Measurements from ENCODE around the gene SPON1.
"Not testable (repeated sequence)": the region's sequence is repeated elsewhere in the genome, so short reads cannot be mapped to it uniquely, and the experiment has no call there.

Gene SPON1

DNA sequence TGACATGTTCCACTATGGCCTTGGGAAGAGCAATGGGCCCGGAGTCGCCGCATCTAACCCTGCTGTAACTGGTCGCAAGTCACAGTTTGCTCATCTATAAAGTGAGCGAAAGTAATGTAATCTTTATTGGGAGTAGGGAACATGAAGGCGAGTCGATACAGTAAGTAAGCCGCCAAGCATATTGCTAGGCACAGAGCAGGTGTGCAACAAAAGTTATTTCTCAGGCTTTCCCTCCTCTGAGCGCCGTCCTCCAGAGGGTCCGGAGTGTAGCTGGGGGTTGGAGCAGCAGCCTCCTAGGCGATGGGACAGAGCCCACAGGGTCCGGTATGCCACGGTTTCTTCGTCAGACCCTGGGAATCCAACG lies 343 bp upstream of the SPON1 start:
- Mint-ChIP-seq H3K9me3 (no peaks in the 10 kb centered on the region), H3K36me3 (no peaks in the 10 kb centered on the region), H3K4me3 (peak overlapping the region; percentile 53), H3K27ac (no peak overlapping the region), H3K27me3 (peaks cover 28% of the 10 kb centered on the region), H3K4me1 (peaks cover 14% of the 10 kb centered on the region)

- Mint-ChIP-seq H3K4me1 (peaks cover 14% of the 10 kb centered on the region), H3K27me3 (peaks cover 29% of the 10 kb centered on the region), H3K4me3 (peak overlapping the region; percentile 88), H3K27ac (no peak overlapping the region), H3K36me3 (no peaks in the 10 kb centered on the region), H3K9me3 (no peaks in the 10 kb centered on the region)
These were observed 836 bp downstream of the SPON1 start for GRCh38 chr11:13963169-13963948.

- Mint-ChIP-seq H3K27me3 (peaks cover 27% of the 10 kb centered on the region), H3K4me1 (peaks cover 16% of the 10 kb centered on the region), H3K9me3 (no peaks in the 10 kb centered on the region), H3K27ac (no peak overlapping the region), H3K4me3 (peak overlapping the region; percentile 88), H3K36me3 (no peaks in the 10 kb centered on the region)
These were observed 1.6 kb downstream of the SPON1 start for GRCh38 chr11:13963949-13964770.

DNA sequence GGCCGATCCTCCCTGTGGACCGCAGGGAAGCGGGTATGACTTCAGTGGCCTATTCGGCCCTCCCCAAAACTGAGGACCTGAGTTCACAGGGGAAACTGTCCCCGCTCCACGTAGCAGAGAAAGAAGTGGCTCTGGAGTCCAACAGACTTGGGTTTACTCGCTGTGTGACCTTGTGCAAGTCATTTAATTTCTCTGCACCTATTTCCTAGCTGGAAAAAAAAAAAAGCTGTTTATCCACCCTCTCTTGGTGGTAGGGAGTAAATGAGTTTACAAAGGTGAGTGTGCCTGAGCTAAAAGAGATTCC lies 2.2 kb downstream of the SPON1 start:
- H3K4me1 Mint-ChIP-seq, result peaks cover 21% of the 10 kb centered on the region
- H3K36me3 Mint-ChIP-seq, result no peaks in the 10 kb centered on the region

GRCh38 chr11:13965337-13965736 lies 2.8 kb downstream of the SPON1 start:
- H3K4me3 Mint-ChIP-seq, result peak overlapping the region; percentile 57
- H3K27me3 Mint-ChIP-seq, result peaks cover 27% of the 10 kb centered on the region

More for the DNA sequence above, 2.2 kb downstream of the SPON1 start:
- Mint-ChIP-seq H3K4me3 (peak overlapping the region; percentile 23), H3K27me3 (peaks cover 27% of the 10 kb centered on the region), H3K27ac (no peak overlapping the region), H3K9me3 (no peaks in the 10 kb centered on the region)

GRCh38 chr11:13966013-13966412 lies 3.5 kb downstream of the SPON1 start:
- H3K4me1 Mint-ChIP-seq, result peaks cover 25% of the 10 kb centered on the region
- no peaks in the 10 kb centered on the region for H3K36me3 Mint-ChIP-seq
- H3K9me3 Mint-ChIP-seq, result no peaks in the 10 kb centered on the region
- no peak overlapping the region for H3K27ac Mint-ChIP-seq
- H3K4me3 Mint-ChIP-seq, result no peak overlapping the region
- H3K27me3 Mint-ChIP-seq, result peaks cover 23% of the 10 kb centered on the region

More at GRCh38 chr11:13965337-13965736, 2.8 kb downstream of the SPON1 start:
- Mint-ChIP-seq H3K4me1 (peaks cover 22% of the 10 kb centered on the region), H3K27ac (no peak overlapping the region), H3K9me3 (no peaks in the 10 kb centered on the region), H3K36me3 (no peaks in the 10 kb centered on the region)

GRCh38 chr11:13966486-13966885 lies 4.0 kb downstream of the SPON1 start:
- H3K9me3 Mint-ChIP-seq, result no peaks in the 10 kb centered on the region
- H3K27me3 Mint-ChIP-seq, result peaks cover 19% of the 10 kb centered on the region

DNA sequence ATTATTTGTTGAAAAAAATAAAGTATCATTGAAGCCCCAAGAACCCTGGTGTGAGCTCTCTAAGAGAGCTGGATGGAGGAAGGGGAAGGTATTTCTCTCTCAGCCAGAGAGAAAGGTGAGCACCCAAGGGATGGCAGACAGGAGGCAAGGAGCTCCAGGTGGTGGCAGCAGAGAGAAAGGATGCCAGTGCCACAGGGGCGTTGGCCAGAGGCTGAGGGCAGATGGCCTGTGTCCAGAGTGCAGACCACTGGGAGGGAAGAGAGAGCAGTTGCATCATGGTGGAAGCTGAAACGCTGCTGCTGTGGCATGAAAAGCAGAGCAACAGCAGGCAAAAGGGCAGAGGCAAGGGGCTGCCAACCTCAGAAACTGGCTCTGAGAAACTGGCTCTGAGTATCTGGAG lies 8.5 kb downstream of the SPON1 start:
- Mint-ChIP-seq H3K27ac (peak overlapping the region; percentile 20), H3K27me3 (peaks cover 2% of the 10 kb centered on the region), H3K9me3 (no peaks in the 10 kb centered on the region), H3K4me3 (no peak overlapping the region), H3K4me1 (peaks cover 11% of the 10 kb centered on the region), H3K36me3 (no peaks in the 10 kb centered on the region)

More at GRCh38 chr11:13966486-13966885, 4.0 kb downstream of the SPON1 start:
- H3K4me1 Mint-ChIP-seq, result peaks cover 22% of the 10 kb centered on the region
- no peak overlapping the region for H3K27ac Mint-ChIP-seq
- H3K36me3 Mint-ChIP-seq, result no peaks in the 10 kb centered on the region
- no peak overlapping the region for H3K4me3 Mint-ChIP-seq

GRCh38 chr11:13972043-13972910 lies 9.8 kb downstream of the SPON1 start:
- H3K9me3 Mint-ChIP-seq, result no peaks in the 10 kb centered on the region
- peaks cover 1% of the 10 kb centered on the region for H3K27me3 Mint-ChIP-seq
- no peak overlapping the region for H3K4me3 Mint-ChIP-seq
- no peaks in the 10 kb centered on the region for H3K36me3 Mint-ChIP-seq
- H3K4me1 Mint-ChIP-seq, result peaks cover 11% of the 10 kb centered on the region
- H3K27ac Mint-ChIP-seq, result no peak overlapping the region

DNA sequence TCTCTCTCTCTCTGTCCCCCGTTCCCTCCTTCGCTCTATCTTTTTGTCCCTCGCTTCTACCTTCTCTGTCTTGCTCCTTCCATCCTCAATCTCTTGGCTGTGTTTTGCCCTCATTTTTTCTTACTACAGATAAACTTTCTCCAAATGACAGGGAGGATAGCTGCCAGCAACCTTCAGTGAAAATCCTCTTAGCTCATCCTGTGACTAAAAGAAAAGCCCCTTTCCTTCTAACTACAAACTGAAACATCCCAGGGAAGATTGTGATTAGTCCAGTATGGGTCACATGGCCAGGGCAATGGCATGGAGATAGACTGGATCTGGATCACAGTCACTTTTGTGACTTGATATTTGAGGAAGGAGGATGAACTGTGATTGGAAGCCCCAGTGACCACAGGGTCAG lies 10.4 kb downstream of the SPON1 start:
- Mint-ChIP-seq H3K27ac (no peak overlapping the region), H3K9me3 (no peaks in the 10 kb centered on the region), H3K4me3 (no peak overlapping the region), H3K36me3 (no peaks in the 10 kb centered on the region), H3K27me3 (no peaks in the 10 kb centered on the region), H3K4me1 (peaks cover 11% of the 10 kb centered on the region)

- Mint-ChIP-seq H3K27me3 (no peaks in the 10 kb centered on the region), H3K9me3 (no peaks in the 10 kb centered on the region), H3K27ac (no peak overlapping the region), H3K4me3 (no peak overlapping the region), H3K4me1 (peaks cover 5% of the 10 kb centered on the region), H3K36me3 (no peaks in the 10 kb centered on the region)
These were observed 12.1 kb downstream of the SPON1 start for GRCh38 chr11:13974631-13975030.

DNA sequence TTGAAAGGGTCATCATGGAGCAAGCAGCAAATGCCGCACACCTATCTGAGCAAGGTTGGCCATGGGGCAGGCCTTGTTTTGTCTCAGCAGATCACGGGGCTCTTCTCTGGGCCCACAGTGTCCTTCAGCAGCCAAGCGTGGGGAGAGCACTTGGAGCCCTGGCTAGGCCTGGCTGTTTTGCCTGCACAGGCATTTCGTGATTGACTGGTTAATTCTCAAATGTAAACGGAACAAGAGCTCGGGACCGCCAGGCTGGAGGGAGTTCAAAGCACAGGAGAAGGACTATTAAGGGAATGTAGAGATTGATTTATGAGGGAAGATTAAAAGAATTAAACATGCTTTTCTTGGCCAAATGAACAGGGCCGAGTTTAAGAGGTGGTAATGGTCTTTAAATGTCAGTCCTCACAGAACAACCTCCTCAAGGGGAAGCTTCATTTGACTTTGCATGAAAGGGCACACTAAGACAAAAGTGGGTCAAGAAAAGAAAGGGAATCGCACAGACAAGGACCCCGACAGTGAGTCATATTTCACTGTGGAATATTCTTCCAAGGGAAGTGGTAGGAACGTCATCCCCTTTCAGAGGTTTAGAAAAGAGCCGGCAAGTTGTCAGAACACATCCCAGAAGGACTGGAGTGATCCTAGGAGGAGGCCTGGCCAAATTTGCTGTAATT lies 20.7 kb downstream of the SPON1 start:
- Mint-ChIP-seq H3K9me3 (no peaks in the 10 kb centered on the region), H3K4me3 (no peak overlapping the region), H3K4me1 (no peaks in the 10 kb centered on the region), H3K27ac (no peak overlapping the region), H3K36me3 (no peaks in the 10 kb centered on the region), H3K27me3 (no peaks in the 10 kb centered on the region)

DNA sequence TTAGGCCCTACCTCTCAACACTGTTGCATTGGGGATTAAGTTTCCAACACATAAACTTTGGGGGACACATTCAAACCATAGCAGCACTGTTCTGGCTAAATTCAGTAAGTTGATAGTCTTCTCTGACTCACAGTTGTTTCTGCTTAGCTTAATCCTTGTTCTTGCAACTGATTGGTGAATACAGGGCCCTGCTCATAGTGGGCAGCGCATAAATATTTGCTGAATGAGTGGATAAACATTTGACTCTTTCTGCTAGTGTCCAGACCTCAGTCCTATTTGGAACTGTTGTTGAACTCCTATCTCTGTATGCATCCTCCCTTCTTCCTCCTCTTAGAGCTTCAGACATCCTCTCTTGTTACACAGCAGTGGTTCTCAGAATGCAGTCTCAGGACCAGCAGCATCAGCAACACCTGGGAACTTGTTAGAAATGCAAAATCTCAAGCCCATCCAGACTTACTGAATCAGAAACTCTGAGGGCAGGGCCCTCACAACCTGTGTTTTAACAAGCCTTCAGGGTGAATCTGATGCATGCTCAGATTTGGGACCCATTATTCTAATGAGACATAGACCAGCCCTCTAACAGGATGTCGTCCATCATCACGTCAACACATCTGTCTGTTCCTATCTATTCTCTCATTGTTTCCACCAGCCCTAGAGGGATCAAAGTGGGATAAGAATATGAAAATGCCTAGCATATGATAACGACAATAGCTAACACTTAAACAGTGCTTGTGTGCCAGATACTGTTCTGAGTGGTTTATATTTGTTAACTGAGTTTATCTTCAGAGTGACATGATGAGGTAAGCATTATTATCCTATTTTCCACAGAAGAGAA lies 22.3 kb downstream of the SPON1 start:
- Mint-ChIP-seq H3K27ac (no peak overlapping the region), H3K27me3 (no peaks in the 10 kb centered on the region), H3K4me3 (no peak overlapping the region), H3K9me3 (no peaks in the 10 kb centered on the region), H3K36me3 (no peaks in the 10 kb centered on the region), H3K4me1 (no peaks in the 10 kb centered on the region)

DNA sequence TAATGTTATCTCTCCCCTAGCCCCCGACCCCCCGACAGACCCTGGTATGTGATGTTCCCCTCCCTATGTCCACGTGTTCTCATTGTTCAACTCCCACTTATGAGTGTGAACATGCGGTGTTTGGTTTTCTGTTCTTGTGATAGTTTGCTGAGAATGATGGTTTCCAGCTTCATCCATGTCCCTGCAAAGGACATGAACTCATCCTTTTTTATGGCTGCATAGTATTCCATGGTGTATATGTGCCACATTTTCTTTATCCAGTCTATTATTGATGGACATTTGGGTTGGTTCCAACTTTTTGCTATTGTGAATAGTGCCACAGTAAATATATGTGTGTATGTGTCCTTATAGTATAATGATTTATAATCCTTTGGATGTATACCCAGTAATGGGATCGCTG lies 24.2 kb downstream of the SPON1 start:
- not testable (repeated sequence) for H3K9me3 Mint-ChIP-seq, H3K36me3 Mint-ChIP-seq, H3K4me3 Mint-ChIP-seq, H3K4me1 Mint-ChIP-seq, H3K27me3 Mint-ChIP-seq, H3K27ac Mint-ChIP-seq

All from activated naive CD4-positive, alpha-beta T cell treated with anti-CD3 and anti-CD28 coated beads, Interleukin-2, amount 50 U/mL, for 24 hours (primary cell).